HEK293T (cell line): Measurements from ENCODE around the gene CHST15.
A peak's percentile ranks its signal among the peaks of the same experiment; 100 is the strongest.

Experiments
- CTCF ChIA-PET: fragments of 350-600 bp; formaldehyde crosslinking; extraction: SDS; loops from one replicate; lab custom pipeline; 2021; ENCODE audit warnings: antibody characterized with exemption, inconsistent platforms; lab: Yijun Ruan, JAX
- POLR2A ChIA-PET: fragments of 350-600 bp; formaldehyde crosslinking; extraction: SDS; loops from one replicate; lab custom pipeline; 2020; ENCODE audit warnings: antibody characterized with exemption, inconsistent platforms; lab: Yijun Ruan, JAX
- DNase-seq: peaks from one replicate; pipeline ENCODE4 v3.0.0; 2012; ENCODE audit warnings: mixed read lengths; ENCODE audit errors: extremely low spot score
- ARNT ChIP-seq: fragments of 450-650 bp; IDR thresholded peaks from 2 replicates; pipeline ENCODE4 v1.6.1; 2017; ENCODE audit warnings: mild to moderate bottlenecking
- BHLHE40 ChIP-seq: fragments of 450-650 bp; IDR thresholded peaks from 2 replicates; pipeline ENCODE4 v1.6.1; 2016; ENCODE audit warnings: mild to moderate bottlenecking, moderate library complexity, borderline replicate concordance
- CTBP1 ChIP-seq: fragments of 450-650 bp; IDR thresholded peaks from 2 replicates; pipeline ENCODE4 v1.6.1; 2016; ENCODE audit warnings: borderline replicate concordance
- ELF4 ChIP-seq: fragments of 450-650 bp; IDR thresholded peaks from 2 replicates; pipeline ENCODE4 v1.6.1; 2017; ENCODE audit warnings: antibody characterized with exemption
- FOXA1 ChIP-seq: fragments of 450-650 bp; IDR thresholded peaks from 2 replicates; pipeline ENCODE4 v1.6.1; 2016; ENCODE audit warnings: mild to moderate bottlenecking
- FOXK2 ChIP-seq: fragments of 450-650 bp; IDR thresholded peaks from 2 replicates; pipeline ENCODE4 v1.6.1; 2016; ENCODE audit warnings: mild to moderate bottlenecking
- FOXM1 ChIP-seq: fragments of 450-650 bp; IDR thresholded peaks from 2 replicates; pipeline ENCODE4 v1.6.1; 2017; ENCODE audit warnings: mild to moderate bottlenecking, borderline replicate concordance
- L3MBTL2 ChIP-seq: fragments of 450-650 bp; conservative IDR thresholded peaks from 2 replicates; pipeline ENCODE4 v1.6.1; 2016; ENCODE audit warnings: mild to moderate bottlenecking
- LEF1 ChIP-seq: fragments of 450-650 bp; IDR thresholded peaks from 2 replicates; pipeline ENCODE4 v1.6.1; 2017; ENCODE audit warnings: mild to moderate bottlenecking, borderline replicate concordance
- NFRKB ChIP-seq: fragments of 450-650 bp; IDR thresholded peaks from 2 replicates; pipeline ENCODE4 v1.6.1; 2016; ENCODE audit warnings: mild to moderate bottlenecking, moderate library complexity
- SP1 ChIP-seq: fragments of 450-650 bp; IDR thresholded peaks from 2 replicates; pipeline ENCODE4 v1.6.1; 2017
- SUZ12 ChIP-seq: fragments of 450-650 bp; IDR thresholded peaks from 2 replicates; pipeline ENCODE4 v1.6.1; 2016; ENCODE audit warnings: mild to moderate bottlenecking
- TARDBP ChIP-seq: fragments of 450-650 bp; IDR thresholded peaks from 2 replicates; pipeline ENCODE4 v1.6.1; 2016
- ZNF384 ChIP-seq: fragments of 450-650 bp; IDR thresholded peaks from 2 replicates; pipeline ENCODE4 v1.6.1; 2016
- TF ChIP-seq, protein P1 (sequence below): fragments of 450-650 bp; IDR thresholded peaks from 2 replicates; pipeline ENCODE4 v1.6.1; 2016

Gene CHST15

DNA sequence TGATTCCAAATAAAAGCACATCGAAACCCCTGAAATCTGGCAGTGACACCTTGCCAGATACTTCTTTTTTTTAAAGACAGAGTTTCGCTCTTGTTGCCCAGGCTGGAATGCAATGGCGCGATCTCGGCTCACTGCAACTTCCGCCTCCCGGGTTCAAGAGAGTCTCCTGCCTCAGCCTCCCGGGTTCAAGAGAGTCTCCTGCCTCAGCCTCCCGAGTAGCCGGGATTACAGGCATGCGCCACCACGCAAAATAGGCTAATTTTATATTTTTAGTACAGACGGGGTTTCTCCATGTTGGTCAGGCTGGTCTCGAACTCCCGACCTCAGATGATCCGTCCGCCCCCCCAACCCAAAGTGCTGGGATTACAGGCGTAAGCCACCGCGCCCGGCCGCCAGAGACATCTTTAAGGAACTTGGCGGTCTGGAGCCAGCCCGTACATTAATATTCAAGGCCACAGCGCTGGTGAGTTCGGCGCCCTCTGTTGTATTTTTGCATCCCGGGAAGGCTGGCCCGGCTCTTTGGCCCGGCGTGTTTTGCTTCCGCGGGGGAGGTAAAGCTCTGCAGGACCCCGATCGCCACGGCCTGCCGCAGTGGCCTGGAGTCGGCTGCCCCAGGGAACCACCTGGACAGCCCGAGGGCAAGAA, 498 bp upstream of the CHST15 start:
- CTCF ChIA-PET = interaction anchor here (0.6 to 0.8 kb wide), 3 partner anchors 99 to 341 kb away, joined by 3 to 5 read pairs (median 3); no protein-coding TSS in a partner anchor
- DNase-seq = peak; percentile 40
- 0 out of 2 replicates have a peak, but pooled peaks have one; percentile 8 for TF ChIP-seq L3MBTL2
- POLR2A ChIA-PET = interaction anchor here (0.6 to 1.7 kb wide), 7 partner anchors 9 to 597 kb away, joined by 3 to 6 read pairs (median 4); no protein-coding TSS in a partner anchor

- POLR2A ChIA-PET = interaction anchor here (0.7 to 1.9 kb wide), 4 partner anchors 8 to 15 kb away, joined by 3 to 6 read pairs (median 6); no protein-coding TSS in a partner anchor
- CTCF ChIA-PET = interaction anchor here (0.6 kb wide), 1 partner anchor 98 kb away, joined by 3 read pairs; no protein-coding TSS in a partner anchor
- DNase-seq = peak; percentile 71
- TF ChIP-seq ELF4 = no peak
- no peak for TF ChIP-seq CTBP1
- no peak for TF ChIP-seq SP1
- no peak for TF ChIP-seq TARDBP
- no peak for TF ChIP-seq ZNF384
- no peak for TF ChIP-seq L3MBTL2
- TF ChIP-seq, protein P1, sequence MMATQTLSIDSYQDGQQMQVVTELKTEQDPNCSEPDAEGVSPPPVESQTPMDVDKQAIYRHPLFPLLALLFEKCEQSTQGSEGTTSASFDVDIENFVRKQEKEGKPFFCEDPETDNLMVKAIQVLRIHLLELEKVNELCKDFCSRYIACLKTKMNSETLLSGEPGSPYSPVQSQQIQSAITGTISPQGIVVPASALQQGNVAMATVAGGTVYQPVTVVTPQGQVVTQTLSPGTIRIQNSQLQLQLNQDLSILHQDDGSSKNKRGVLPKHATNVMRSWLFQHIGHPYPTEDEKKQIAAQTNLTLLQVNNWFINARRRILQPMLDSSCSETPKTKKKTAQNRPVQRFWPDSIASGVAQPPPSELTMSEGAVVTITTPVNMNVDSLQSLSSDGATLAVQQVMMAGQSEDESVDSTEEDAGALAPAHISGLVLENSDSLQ = no peak
- no peak for TF ChIP-seq SUZ12
- TF ChIP-seq FOXK2 = no peak
These were observed 1.0 kb downstream of the CHST15 start for GRCh38 chr10:124092250-124092859.

DNA sequence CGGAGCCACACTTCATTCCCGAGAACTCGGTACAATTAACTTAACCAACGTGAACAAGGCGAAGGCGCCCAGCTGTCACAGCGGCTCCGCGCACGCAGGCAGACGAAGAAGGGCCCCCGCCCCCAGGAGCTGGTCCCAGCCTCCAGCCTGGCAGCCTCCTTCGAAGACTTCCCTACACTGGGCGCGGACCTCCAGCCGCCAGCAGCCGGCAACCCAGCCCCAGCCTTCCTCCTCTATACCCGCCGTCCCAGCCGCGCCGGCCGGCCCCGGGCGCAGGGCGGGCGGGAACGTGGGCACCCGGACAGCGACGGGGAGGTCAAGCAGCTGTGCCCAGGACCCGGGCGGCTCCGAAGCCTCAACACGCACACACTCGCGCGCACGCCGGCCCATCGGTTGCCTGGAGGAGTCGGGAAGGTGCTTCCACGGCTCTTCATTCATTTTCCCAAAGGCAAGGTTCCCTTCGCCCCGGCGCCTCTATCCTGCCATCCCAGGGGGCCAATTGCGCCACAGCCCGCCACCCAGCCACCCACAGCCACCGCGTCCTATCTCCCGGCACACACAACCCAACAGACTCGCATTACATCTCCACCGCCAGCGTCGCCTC, 1.6 kb downstream of the CHST15 start:
- DNase-seq = no peak
- ChIA-PET CTCF (interaction anchor here (0.6 kb wide), 1 partner anchor 97 kb away, joined by 3 read pairs; no protein-coding TSS in a partner anchor), POLR2A (interaction anchor here (0.7 to 1.9 kb wide), 2 partner anchors 8 to 14 kb away, joined by 3 to 6 read pairs; no protein-coding TSS in a partner anchor)
- TF ChIP-seq FOXA1 (no peak), SUZ12 (no peak), L3MBTL2 (no peak), LEF1 (no peak), NFRKB (no peak), FOXM1 (no peak), ELF4 (no peak), BHLHE40 (no peak), SP1 (no peak)

GRCh38 chr10:124090601-124091209, 2.7 kb downstream of the CHST15 start:
- TF ChIP-seq ELF4 = no peak
- DNase-seq = no peak
- ChIA-PET CTCF (interaction anchor here (0.6 kb wide), 1 partner anchor 403 kb away, joined by 4 read pairs; no protein-coding TSS in a partner anchor), POLR2A (interaction anchor here (0.9 to 1.8 kb wide), 2 partner anchors 14 to 15 kb away, joined by 3 to 7 read pairs; no protein-coding TSS in a partner anchor)

DNA sequence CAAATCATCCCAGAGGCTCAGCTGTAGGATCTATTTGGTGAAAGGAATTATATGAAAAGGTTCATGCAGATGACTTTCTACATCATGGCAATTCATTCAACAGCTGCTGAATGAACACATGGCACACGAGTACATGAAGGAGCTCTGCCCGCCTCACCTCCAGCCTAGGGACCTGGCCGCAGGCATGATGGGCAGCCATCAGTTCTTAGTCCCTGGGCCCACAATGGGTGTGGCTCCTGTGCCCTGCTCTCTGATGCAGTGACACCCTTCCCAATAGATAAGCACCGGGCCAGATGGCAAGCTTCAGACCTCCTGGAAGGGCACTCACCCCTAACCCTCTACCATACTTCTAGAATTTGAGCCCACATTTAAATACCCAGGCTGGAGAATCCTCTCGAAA, 3.5 kb downstream of the CHST15 start:
- ChIA-PET POLR2A (interaction anchor here (0.9 to 1.8 kb wide), 2 partner anchors 13 to 15 kb away, joined by 3 to 7 read pairs; no protein-coding TSS in a partner anchor), CTCF (interaction anchor here (0.8 kb wide), 1 partner anchor 95 kb away, joined by 3 read pairs; no protein-coding TSS in a partner anchor)
- TF ChIP-seq ELF4 = no peak
- TF ChIP-seq L3MBTL2 = no peak
- no peak for TF ChIP-seq ZNF384
- TF ChIP-seq FOXM1 = no peak
- no peak for TF ChIP-seq SP1
- no peak for TF ChIP-seq TARDBP
- TF ChIP-seq, protein P1 = no peak
- no peak for TF ChIP-seq FOXA1
- no peak for TF ChIP-seq NFRKB
- no peak for TF ChIP-seq FOXK2
- TF ChIP-seq ARNT = no peak
- no peak for DNase-seq

DNA sequence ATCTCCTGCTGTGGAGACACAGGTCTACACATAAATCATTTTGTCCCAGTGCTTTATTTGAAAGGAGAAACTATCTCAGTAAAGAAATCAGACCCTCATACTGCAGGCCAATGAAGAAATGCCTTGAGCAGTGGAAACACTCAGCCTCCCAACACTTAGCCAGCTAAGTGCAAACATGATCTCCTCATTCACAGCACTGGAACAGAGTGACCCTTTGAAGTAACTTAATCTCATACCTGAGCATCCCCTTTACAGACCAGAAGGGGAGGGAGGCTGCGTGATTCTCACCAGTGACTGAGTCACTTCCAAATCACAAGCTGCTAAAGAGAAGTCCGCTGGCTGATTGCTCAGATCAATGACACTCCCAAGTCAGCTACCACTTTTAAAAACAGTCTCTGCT, 4.5 kb downstream of the CHST15 start:
- ChIA-PET POLR2A (interaction anchor here (0.6 to 1.8 kb wide), 2 partner anchors 12 to 329 kb away, joined by 3 to 7 read pairs; no protein-coding TSS in a partner anchor), CTCF (interaction anchor here (0.5 to 0.8 kb wide), 2 partner anchors 94 to 505 kb away, joined by 3 to 4 read pairs; no protein-coding TSS in a partner anchor)
- DNase-seq = no peak
- TF ChIP-seq, protein P1 = peak; percentile 19; the same call in 1 of the 2 replicates
- TF ChIP-seq LEF1 (no peak), FOXA1 (no peak)
